ENCODE measurements around the gene SFXN2.
"Not testable (repeated sequence)": the region's sequence is repeated elsewhere in the genome, so short reads cannot be mapped to it uniquely, and the experiment has no call there.

SFXN2 gene

GRCh38 chr10:102752934-102753664, 38.7 kb downstream of the SFXN2 start:
- DNase-seq (ENCODE audit: low read depth in 2 of 2) = no peak

DNA sequence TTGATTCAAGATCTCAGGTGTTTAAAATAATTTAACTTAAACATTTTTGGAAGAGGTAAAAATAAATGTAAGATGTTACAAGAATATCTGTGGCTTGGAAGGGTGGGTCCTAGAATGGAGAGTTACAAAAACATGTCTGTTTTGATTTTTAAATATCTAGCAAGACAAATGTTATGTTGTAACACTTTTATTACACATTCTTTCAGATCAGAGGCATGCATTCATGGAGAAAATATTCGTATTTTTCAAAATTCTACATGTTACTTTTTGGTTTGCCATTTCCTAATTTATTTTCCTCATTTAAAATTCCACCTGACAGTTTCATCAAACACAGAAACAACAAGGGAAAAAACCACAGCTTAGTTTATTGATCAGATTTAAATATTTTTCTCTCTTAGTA, 39.3 kb downstream of the SFXN2 start:
- DNase-seq (ENCODE audit: low read depth in 2 of 2) = no peak

DNA sequence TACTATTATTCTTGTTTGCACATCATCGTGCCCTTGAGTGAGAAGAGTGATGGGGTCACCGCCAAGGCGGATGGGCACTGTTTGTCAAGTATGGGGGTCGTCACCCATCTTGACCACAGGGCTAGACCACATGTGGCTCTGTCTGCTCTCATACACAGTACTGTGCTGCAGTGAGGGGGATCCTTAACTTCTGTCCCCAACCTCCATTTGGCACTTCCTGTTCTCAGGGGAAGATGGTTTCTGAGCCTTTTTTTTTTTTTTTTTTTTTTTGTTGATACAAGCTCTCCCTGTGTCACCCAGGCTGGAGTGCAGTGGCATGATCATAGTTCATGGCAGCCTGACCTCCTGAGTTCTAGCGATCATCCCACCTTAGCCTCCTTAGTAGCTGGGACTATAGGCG, 42.9 kb downstream of the SFXN2 start:
- no peak for DNase-seq (ENCODE audit: low read depth in 2 of 2)

- DNase-seq (ENCODE audit: low read depth in 2 of 2) = no peak
Observed at GRCh38 chr10:102758240-102758932, 44.0 kb downstream of the SFXN2 start.

DNA sequence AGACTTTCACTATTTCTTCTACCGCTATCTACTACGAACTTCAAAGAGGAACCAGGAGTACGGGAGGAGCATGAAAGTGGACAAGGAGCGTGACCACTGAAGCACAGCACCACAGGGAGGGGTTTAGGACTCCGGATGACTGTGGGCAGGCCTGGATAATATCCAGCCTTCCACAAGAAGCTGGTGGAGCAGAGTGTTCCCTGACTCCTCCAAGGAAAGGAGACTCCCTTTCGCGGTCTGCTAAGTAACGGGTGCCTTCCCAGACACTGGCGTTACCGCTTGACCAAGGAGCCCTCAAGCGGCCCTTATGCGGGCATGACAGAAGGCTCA, 44.5 kb downstream of the SFXN2 start:
- DNase-seq (ENCODE audit: low read depth in 2 of 2) = not testable (repeated sequence)

DNA sequence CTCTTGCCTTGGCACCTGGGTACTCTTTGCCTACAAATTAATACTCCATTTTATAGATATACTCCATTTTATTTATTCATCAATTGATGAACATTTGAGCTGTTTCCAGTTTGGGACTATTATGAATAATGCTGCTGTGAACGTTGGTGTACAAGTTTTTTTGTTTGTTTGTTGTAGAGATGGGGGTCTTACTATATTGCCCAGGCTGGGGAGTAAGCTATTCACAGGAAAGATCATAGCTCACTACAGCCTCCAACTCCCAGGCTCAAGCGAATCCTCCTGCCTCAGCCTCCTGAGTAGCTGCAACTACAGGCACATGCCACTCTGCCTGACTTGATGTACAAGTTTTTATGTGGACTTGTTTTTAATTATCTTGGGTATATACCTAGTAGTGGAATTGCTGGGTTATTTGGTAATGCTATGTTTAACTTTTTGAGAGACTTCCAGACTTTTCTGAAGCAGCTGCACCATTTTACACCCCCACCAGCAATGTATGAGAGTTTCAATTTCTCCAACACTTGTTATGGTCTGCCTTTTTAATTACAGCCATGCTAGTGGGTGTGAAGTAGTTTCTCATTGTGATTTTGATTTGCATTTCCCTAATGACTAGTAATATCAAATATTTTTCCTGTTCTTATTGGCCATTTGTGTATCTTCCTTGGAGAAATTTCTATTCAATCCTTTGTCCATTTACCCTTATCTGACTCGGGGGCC, 45.2 kb downstream of the SFXN2 start:
- no peak for DNase-seq (ENCODE audit: low read depth in 2 of 2)

DNA sequence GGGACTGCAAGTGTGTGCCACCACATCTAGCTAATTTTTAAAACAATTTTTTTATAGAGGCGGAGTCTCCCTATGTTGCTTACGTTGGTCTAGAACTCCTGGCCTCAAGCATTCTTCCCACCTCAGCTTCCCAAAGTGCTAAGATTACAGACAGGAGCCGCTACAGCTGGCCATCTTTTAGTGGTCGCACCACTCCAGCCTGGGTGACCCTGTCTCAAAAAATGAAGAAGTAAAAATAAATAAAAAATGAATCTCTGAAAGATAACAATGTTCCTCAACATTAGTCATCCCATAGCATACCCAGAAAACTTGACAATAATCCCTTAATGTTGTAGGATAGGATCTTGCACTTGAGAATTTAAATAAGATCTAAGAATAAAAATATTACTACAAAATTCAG, 47.5 kb downstream of the SFXN2 start:
- DNase-seq (ENCODE audit: low read depth in 2 of 2) = no peak

GRCh38 chr10:102762401-102763015, 48.1 kb downstream of the SFXN2 start:
- no peak for DNase-seq (ENCODE audit: low read depth in 2 of 2)

DNA sequence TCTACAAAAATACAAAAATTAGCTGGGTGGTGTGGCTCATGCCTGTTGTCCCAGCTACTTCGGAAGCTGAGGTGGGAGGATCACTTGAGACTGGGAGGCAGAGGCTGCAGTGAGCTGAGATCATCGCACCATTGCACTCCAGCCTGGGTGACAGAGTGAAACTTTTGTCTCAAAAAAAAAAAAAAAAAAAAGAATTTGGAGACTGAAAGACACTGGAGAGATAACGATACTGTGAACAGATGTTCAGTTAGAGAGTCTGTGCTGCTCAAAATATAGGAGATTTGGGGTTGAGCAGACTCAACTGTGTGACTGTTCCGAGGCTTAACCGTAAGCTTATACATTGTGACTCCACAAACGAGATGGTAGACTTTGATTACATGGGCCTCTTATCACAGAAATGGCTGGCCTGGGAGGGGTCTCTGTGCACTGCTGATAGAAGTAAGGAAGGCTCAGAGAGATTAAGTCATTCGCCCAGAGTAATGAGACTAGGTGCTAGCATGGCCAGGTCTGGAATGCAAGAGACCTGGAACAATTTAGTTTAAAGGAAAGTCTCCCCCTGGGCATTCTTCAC, 48.7 kb downstream of the SFXN2 start:
- no peak for DNase-seq (ENCODE audit: low read depth in 2 of 2)

- DNase-seq (ENCODE audit: low read depth in 2 of 2) = no peak
Observed at GRCh38 chr10:102764470-102765161, 50.2 kb downstream of the SFXN2 start.

DNA sequence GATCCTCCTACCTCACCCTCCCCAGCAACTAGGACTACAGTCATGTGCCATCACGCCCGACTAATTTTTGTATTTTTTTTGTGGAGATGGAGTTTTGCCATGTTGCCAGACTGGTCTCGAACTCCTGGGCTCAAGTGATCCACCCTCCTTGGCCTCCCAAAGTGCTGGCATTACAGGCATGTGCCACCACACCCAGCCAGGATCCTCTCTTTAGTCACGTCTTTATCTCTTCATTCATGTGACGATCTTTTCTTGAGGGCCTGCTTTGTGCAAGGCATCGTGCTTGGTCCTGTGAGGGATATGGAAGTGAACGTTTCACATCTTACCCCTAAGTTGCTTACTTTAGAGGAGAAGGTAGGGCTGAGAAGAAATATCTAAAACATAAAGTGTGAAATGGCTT, 50.9 kb downstream of the SFXN2 start:
- DNase-seq (ENCODE audit: low read depth in 2 of 2) = no peak

- no peak for DNase-seq (ENCODE audit: low read depth in 2 of 2)
Observed at GRCh38 chr10:102767428-102768160, 53.2 kb downstream of the SFXN2 start.

DNA sequence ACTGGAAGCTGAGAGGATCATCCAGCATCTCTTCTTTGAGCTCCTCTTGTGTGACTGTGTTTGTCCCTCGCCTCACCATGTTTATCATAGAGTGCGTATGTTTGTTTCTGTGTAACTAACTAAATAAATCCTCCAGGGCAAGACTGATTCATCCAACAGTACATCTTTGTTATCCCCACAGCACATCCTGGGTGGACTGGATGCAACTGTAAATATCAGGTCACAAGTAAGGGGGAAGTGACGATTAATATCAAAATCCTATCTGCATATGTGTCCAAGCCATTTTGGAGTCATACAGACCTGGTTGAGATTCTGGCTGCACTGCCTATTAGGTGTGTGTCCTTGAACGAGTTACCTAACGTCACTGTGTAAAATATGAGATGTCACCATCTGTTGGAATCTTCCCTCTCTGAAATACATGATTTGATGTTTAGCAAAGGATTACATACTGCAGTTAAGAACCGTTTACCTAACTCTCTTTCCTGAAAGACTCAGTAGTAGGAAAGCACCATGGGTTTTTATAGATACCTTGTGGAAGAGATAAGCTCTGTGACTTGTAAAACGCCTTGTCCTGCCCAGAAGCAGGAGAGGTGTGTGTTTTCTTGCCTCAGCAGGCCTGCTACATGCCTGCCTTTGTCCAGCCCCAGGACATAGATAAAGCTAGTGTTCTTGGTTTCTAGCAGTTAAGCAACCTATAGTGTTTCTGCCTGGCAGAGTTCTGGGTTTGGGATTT, 55.1 kb downstream of the SFXN2 start:
- DNase-seq (ENCODE audit: low read depth in 2 of 2) = no peak

DNA sequence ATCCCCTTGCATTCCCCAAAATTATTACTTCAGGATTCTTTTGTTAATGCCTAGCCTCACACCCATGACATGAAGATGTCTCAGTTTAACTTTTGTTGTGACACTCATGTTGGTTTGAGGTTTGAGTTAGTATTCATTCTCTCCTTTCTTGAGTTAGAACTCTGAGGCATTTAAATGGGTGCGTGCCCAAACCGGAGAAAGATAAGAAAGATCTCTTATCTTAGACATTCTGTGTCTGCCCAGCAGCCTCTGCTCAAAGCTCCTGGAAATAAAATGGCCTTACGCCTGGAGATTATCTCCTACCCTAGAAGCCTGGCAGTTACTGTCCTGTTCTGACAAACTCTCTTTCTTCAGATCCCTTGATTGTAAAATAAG, 55.7 kb downstream of the SFXN2 start:
- DNase-seq (ENCODE audit: low read depth in 2 of 2) = no peak

- no peak for DNase-seq (ENCODE audit: low read depth in 2 of 2)
Observed at GRCh38 chr10:102770792-102771191, 56.4 kb downstream of the SFXN2 start.

- DNase-seq (ENCODE audit: low read depth in 2 of 2) = no peak
Observed at GRCh38 chr10:102773320-102773719, 58.9 kb downstream of the SFXN2 start.

- no peak for DNase-seq (ENCODE audit: low read depth in 2 of 2)
Observed at GRCh38 chr10:102773986-102774385, 59.5 kb downstream of the SFXN2 start.

DNA sequence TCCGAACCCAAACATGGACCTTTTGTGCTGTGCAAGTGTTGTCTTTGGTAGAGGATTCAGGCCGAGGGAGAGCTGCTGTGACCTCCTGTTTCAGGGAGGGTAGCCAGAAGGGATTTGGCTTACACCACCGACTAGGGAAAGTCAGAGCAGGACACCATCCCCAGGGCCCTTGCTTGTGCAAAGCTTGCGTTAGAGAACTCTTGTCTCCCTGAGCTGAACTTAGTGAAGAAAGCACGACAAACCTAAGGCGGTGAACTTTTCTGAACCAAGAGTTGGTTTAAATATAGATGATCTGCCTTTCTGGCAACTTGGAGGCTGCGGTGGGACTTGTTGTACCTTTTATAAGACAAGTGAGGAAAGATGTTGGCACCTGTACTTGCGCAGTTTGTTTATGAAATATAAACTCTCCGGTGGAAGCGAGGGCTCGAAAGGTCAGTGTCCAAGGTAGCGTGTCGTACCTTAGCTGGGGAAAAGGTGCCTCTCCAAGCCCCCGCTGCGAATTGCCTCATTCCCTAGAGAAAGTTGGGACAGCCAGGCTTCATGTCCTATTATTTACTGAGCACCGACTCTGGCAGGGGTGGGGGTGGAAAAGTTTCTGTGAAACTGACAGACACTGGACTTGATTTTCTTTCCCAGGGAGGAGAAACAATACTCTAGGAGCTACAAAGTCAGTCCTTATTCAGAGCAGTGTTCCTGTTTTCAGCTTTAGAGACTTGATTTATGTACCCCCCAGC, 60.9 kb downstream of the SFXN2 start:
- DNase-seq (ENCODE audit: low read depth in 2 of 2) = no peak

DNA sequence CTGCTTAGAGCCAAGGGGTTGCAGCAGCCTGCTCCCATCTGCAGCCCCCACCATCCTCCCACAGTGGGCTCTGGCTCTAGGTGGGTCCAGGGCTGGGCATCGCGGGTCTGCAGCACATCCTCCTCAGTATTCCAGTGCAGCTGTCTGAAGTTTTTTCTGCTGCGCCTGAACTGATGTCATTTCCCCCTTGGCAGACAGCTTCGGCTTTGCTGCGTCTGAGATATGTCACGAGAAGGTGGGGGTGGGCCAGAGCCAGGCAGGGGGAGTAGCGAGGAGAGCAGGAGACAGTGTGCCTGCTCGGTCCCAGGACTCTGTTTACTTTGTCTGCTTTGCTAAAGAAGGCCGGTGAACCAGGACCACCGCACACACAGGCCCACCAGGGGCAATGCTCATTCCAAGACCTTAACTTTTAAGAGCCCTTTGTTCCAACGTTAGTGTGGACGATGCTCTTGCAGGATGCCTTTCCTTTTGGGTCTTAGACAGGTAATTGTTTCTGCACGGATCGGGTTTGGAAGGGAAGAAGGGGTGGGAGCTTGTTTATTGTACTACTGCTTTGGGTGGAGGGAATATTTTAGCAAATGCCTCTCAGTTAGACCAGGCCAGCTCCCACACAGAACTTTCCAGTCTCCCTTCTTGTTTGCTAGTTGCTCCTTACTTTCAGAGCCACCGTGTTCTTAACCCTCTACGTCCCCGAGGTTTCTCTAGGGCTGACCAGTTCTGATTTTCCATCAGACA, 61.7 kb downstream of the SFXN2 start:
- no peak for DNase-seq (ENCODE audit: low read depth in 2 of 2)

Data from stimulated activated CD4-positive, alpha-beta T cell treated with anti-CD3 and anti-CD28 coated beads, Interleukin-12 subunit alpha, Interleukin-12 subunit beta, amount 100 ng/mL, for 24 hours (primary cell).